NCI-H1417 treated with DMSO at 0.1 percent for 48 hours (cell line): ENCODE data around the gene FMN1.

Source experiments
- DNase-seq: peaks from one replicate; lab custom pipeline; 2025; lab: John Stamatoyannopoulos, UW

The FMN1 gene

GRCh38 chr15:33194704-33195670 lies at the start of gene FMN1:
Gene FMN1 (minus strand): TSS chr15:33194714. CDS start chr15:33154914, 39,800 bp downstream.
- peak; percentile 89 for DNase-seq

- no peak for DNase-seq
These were observed 49.4 kb upstream of the FMN1 start for GRCh38 chr15:33243869-33244268.

- DNase-seq: no peak
These were observed 48.9 kb upstream of the FMN1 start for GRCh38 chr15:33243393-33243792.

- no peak for DNase-seq
These were observed 48.2 kb upstream of the FMN1 start for GRCh38 chr15:33242669-33243191.

- DNase-seq: no peak
These were observed 47.7 kb upstream of the FMN1 start for GRCh38 chr15:33242165-33242564.

- no peak for DNase-seq
These were observed 42.5 kb upstream of the FMN1 start for GRCh38 chr15:33236841-33237509.

- no peak for DNase-seq
These were observed 39.5 kb upstream of the FMN1 start for GRCh38 chr15:33234020-33234461.

- no peak for DNase-seq
These were observed 32.2 kb upstream of the FMN1 start for GRCh38 chr15:33226559-33227181.

GRCh38 chr15:33218071-33218491 lies 23.6 kb upstream of the FMN1 start:
- no peak for DNase-seq

GRCh38 chr15:33215941-33216872 lies 21.7 kb upstream of the FMN1 start:
- no peak for DNase-seq

GRCh38 chr15:33211176-33211808 lies 16.8 kb upstream of the FMN1 start:
- DNase-seq: no peak

GRCh38 chr15:33209575-33210481 lies 15.3 kb upstream of the FMN1 start:
- DNase-seq: no peak

GRCh38 chr15:33207646-33208045 lies 13.1 kb upstream of the FMN1 start:
- DNase-seq: no peak

GRCh38 chr15:33206366-33206765 lies 11.9 kb upstream of the FMN1 start:
- no peak for DNase-seq

- DNase-seq: no peak
These were observed 10.4 kb upstream of the FMN1 start for GRCh38 chr15:33204926-33205325.

- no peak for DNase-seq
These were observed 9.6 kb upstream of the FMN1 start for GRCh38 chr15:33204087-33204486.

GRCh38 chr15:33201491-33202231 lies 7.1 kb upstream of the FMN1 start:
- DNase-seq: peak; percentile 61

GRCh38 chr15:33200903-33201302 lies 6.4 kb upstream of the FMN1 start:
- DNase-seq: no peak

GRCh38 chr15:33200444-33200843 lies 5.9 kb upstream of the FMN1 start:
- DNase-seq: no peak
